Astrocyte of the spinal cord (primary cell): ENCODE results near the gene WDR45.

ENCODE experiments used
- DNase-seq: peaks from one replicate; pipeline ENCODE4 v3.0.0; 2011; ENCODE audit warnings: low read depth, low spot score
- H3K4me3 ChIP-seq: 2 replicates; pipeline ENCODE4 v1.5.1; 2011; ENCODE audit warnings: low read depth, mild to moderate bottlenecking, low read length, moderate library complexity
- CTCF ChIP-seq: IDR thresholded peaks from 2 replicates; pipeline ENCODE4 v1.5.1; 2012; ENCODE audit warnings: low read depth, mild to moderate bottlenecking, low read length, inconsistent platforms
- in situ Hi-C: cut with HindIII; loops from 2 replicates; pipeline ENCODE4 v1.10.0; 2017; ENCODE audit warnings: low sequenced_read_pairs

Gene WDR45

GRCh38 chrX:49069038-49069437, 10.6 kb downstream of the WDR45 start:
- in situ Hi-C loops: no loop called here
- TF ChIP-seq CTCF: no peak
- no peak overlapping the region for H3K4me3 ChIP-seq
- no peak for DNase-seq

GRCh38 chrX:49067285-49068120, 12.2 kb downstream of the WDR45 start:
- in situ Hi-C loops: no loop called here
- no peak for TF ChIP-seq CTCF
- DNase-seq: no peak
- H3K4me3 ChIP-seq: no peak overlapping the region

GRCh38 chrX:49066690-49067089, 13.0 kb downstream of the WDR45 start:
- no peak for TF ChIP-seq CTCF
- H3K4me3 ChIP-seq: no peak overlapping the region
- DNase-seq: no peak
- in situ Hi-C loops: no loop called here

GRCh38 chrX:49066278-49066677, 13.4 kb downstream of the WDR45 start:
- TF ChIP-seq CTCF: no peak
- H3K4me3 ChIP-seq: no peak overlapping the region
- no peak for DNase-seq
- in situ Hi-C loops: no loop called here

- in situ Hi-C loops: no loop called here
- no peak overlapping the region for H3K4me3 ChIP-seq
- TF ChIP-seq CTCF: no peak
- no peak for DNase-seq
Measured at GRCh38 chrX:49064735-49065134, 15.0 kb downstream of the WDR45 start.

GRCh38 chrX:49064303-49064702, 15.4 kb downstream of the WDR45 start:
- no peak for TF ChIP-seq CTCF
- DNase-seq: no peak
- H3K4me3 ChIP-seq: no peak overlapping the region
- in situ Hi-C loops: no loop called here

GRCh38 chrX:49063715-49064114, 16.0 kb downstream of the WDR45 start:
- in situ Hi-C loops: no loop called here
- no peak overlapping the region for H3K4me3 ChIP-seq
- no peak for DNase-seq
- TF ChIP-seq CTCF: no peak
